HG02885 (cell line): ENCODE data around the gene NEU1.
"Not testable (repeated sequence)": the region's sequence is repeated elsewhere in the genome, so short reads cannot be mapped to it uniquely, and the experiment has no call there.

Source experiments
- ATAC-seq: cut with Tn5 transposase; IDR thresholded peaks from one replicate; pipeline ENCODE4 v1.9.1; 2021; ENCODE audit warnings: mild to moderate bottlenecking; ENCODE audit not compliant: unreplicated experiment, poor library complexity

The NEU1 gene

DNA sequence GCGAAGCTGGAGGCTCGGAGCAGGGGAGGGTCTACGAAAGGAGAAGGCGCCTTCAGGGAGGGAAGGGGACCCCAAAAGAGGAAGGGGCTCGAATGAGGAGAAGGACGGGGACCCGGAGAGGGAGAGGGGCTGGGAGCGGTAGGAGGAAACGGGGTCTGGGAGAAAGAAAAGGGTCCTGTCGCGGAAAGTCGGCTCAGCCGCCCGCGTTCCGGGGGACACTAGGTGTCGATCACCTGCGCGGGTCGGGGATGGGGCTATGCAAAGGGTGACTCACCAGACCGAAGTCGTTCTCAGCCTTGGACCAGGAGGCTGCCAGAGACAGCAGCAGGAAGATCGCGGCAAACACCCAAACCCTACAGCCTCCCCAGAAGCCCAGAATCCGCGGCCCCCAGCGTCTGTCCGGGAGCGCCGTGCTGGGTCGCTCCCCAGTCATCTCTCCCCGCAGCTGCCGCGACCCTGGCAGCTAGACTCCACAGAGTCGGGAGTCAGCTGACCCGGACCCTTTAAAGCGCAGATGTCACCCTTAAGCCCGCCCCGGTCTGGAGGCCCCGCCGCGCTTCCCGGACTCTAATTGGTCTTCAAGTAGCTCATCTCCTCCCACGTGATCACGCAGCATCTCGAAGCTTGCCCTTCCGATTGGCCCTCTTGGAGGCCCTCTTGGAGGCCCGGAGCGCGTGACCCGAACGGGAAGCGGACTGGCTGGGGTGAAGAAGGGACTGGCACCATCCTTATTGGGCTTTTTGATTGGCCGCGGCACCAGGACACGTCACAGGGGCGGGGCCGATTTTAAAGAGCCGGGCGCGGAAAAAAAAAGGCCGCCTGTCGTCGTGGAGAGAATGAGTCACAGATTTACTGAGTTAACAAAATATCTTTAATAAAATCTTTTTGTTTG, at the start of gene NEU1:
TSS of gene NEU1 (minus strand) at position 478 of the 892 bp plus-strand sequence. CDS start at position 433, 45 bp downstream.
- peak; percentile 92 for ATAC-seq

DNA sequence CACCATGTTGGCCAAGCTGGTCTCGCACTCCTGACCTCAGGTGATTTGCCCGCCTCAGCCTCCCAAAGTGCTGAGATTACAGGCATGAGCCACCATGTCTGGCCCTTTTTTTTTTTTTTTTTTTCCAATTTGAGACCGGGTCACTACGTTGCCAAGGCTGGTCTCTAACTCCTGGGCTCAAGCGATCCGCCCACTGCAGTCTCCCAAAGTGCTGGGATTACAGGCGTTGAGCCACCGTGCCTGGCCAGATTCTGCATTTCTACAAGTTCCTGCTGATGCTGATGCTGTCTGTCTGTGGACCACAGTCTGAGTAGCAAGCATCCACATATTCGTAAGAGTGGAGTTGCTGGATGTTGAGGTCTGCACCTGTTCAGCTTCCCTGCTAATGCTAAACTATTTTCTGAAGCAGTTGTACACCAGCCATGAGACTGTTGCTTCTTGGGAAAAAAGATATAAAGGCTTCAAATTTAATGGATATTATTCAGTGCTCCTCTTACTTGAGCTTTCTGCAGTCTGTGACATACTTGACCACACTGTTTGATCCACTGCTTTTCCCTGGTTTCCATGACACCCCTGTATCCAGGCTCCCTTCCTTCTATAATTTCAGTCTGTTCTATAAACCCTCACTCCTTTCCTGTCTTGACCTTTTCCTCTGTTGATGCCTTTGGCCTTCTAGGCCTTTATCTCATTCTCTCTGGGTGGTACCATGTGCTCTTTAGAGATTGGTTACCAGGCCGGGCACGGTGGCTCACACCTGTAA, 49.4 kb upstream of the NEU1 start:
- no peak for ATAC-seq

DNA sequence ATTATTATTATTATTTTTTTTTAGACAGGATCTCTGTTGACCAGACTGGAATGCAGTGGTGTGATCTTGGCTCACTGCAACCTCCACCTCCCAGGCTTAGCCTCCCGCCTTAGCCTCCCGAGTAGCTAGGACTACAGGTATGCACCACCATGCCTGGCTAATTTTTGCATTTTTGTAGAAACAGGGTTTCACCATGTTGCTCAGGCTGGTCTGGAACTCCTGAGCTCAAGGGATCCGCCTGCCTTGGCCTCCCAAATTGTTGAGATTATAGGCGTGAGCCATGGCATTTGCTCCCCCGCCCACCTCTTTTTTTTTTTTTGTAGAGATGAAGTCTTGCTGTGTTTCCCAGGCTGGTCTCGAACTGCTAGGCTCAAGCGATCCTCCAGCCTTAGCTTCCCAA, 46.7 kb upstream of the NEU1 start:
- ATAC-seq: not testable (repeated sequence)

DNA sequence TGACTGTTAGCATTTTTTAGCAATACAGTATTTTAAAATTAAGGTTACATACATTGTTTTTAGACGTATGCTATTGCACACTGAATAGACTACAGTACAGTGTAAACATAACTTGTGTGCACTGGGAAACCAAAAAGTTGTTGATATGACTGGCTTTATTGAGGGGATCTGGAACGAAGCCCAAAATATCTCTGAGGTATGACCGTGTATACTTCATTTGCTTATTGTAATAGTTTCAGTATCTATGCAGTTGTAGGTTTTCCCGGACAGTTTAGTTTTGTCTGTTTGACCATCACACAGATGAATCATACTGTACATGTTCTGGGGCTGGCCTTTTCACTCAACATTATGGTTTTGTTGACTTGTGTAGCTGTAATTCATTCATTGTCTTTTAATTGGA, 46.2 kb upstream of the NEU1 start:
- peak; percentile 69 for ATAC-seq

DNA sequence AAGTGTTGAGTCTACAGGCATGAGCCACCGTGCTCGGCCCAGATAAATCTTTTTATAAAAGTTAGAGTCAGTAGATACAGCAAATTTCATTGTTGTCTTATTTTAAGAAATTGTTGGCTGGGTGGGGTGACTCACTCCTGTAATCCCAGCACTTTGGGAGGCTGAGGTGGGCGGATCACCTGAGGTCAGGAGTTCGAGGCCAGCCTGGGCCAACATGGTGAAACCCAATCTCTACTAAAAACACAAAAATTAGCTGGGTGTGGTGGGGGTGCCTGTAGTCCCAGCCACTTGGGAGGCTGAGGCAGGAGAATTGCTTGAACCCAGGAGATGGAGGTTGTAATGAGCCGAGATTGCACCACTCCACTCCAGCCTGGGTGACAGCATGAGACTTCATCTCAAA, 45.6 kb upstream of the NEU1 start:
- not testable (repeated sequence) for ATAC-seq

DNA sequence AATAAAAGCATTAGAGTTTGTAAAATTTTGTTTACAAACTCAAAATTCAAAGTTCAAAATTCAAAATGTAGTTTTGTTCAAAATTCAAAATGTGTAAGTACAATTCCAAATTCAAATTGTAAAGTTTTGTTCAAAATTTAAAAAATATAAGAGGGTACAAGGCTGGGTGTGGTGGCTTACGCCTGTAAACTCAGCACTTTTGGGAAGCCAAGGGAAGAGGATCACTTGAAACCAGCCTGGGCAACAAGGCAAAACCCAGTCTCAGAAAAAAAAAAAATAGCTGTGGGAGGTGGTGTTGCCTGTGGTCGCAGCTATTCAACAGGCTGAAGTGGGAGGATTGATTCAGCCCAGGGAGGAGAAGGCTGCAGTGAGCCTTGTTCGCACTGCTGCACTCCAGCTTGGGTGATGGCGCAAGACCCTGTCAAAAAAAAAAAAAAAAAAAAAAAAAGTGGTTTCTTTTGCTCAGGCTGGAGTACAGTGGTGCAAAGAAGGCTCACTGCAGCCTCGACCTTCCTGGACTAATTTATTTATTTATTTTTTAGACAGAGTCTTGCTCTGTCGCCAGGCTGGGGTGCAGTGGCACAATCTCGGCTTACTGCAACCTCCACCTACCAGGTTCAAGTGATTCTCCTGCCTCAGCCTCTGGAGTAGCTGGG, 44.7 kb upstream of the NEU1 start:
- ATAC-seq: no peak

DNA sequence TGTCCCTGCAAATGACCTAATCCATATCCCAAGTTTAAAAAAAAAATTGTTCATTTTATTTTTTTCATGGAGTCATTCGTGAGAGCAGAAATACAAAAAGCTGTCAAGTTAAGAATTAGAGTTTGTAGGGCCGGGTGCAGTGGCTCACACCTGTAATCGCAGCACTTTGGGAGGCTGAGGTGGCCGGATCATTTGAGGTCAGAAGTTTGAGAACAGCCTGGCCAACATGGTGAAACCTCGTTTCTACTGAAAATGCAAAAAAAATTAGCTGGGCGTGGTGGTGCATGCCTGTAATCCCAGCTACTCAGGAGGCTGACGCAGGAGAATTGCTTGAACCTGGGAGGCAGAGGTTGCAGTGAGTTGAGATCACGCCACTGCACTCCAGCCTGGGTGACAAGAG, 44.1 kb upstream of the NEU1 start:
- not testable (repeated sequence) for ATAC-seq

DNA sequence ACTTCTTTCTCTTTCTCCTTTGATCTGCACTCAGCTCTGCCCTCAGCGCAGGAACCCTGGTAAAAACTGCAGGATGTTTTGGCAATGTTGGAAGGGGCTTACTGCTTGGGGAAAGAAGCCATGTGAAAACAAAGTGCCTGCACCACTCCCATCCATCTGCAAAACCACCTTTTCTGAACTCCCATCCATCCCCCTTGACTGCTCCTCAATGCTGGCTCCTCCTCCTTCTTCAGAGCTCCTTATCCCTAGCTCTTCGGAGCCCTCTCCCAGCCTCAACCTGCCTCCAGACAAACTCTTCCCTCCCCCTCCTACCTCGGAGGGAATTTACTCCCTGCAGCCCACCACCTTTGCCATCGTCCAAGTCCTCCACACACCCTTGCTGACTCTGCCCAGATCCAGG, 43.5 kb upstream of the NEU1 start:
- ATAC-seq: no peak

DNA sequence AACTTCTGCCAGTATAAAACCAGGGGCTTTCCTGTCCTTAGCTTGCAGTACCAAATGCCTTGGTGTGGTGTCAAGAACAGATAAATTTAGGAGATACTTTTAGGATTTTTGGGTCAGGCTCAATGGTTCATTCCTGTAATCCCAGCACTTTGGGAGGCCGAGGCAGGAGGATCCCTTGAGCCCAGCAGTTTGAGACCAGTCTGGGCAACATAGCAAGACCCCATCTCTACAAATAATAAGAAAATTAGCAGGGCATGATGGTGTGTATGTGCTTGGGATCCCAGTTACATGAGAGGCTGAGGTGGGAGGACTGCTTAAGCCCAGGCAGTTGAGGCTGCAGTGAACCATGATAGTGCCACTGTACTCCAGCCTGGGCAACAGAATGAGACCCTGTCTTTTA, 42.4 kb upstream of the NEU1 start:
- ATAC-seq: no peak

DNA sequence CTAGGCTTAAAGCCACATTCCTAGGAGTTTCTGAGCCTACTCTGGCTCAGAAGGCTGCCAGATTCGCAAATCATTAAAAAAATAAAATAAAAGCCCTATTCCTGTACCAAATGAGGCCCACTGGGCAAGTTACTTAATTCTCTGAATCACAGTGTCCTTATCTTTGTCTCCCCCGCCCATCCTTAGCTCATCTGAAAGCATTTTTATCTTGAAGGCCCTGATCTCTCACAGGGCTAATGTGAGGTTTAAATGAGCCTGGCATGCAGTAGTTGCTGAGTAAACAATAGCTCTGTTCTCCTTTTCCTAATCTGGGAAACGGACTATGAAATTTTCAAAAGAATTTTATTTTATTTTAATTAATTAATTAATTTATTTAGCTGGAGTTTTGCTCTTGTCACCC, 41.3 kb upstream of the NEU1 start:
- ATAC-seq: no peak

DNA sequence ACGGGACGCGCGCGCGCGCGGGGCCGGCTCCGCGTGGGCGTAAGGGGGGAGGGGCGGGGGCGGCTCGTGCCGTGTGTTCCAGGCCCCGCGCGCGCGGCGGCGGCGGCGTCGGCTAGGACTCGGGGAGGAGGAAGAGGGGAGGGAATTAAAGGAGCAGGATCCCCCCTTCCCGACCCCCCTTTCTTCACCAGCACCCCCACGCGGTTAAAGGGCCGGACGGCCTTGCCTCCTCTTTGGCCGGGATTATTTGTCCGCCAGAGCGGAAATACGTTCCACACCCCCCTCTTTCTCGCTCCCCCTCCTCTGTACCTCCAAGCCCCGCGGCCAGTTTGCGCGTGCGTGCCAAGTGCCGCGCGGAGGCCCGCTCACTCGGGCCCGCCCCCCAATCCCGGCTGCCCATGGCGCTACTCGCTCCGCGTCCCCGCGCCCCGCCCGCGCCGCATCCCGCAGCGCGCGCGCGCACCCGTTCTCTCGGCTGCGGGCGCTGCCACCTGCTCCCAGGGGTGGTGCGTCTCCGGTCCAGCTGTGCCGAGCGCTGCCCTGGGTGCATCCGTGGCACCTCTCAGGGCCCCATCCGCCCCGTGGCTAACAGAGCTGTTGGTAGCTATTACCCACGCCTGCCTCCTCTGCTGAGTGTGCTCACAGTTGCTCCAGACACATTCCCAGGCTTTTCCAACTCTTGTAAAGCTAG, 39.5 kb upstream of the NEU1 start, which contains the start of gene ZBTB12:
TSS of gene ZBTB12 (minus strand) at position 134 of the 691 bp plus-strand sequence. CDS start 781 bp downstream, outside the sequence.
- peak; percentile 65 for ATAC-seq

DNA sequence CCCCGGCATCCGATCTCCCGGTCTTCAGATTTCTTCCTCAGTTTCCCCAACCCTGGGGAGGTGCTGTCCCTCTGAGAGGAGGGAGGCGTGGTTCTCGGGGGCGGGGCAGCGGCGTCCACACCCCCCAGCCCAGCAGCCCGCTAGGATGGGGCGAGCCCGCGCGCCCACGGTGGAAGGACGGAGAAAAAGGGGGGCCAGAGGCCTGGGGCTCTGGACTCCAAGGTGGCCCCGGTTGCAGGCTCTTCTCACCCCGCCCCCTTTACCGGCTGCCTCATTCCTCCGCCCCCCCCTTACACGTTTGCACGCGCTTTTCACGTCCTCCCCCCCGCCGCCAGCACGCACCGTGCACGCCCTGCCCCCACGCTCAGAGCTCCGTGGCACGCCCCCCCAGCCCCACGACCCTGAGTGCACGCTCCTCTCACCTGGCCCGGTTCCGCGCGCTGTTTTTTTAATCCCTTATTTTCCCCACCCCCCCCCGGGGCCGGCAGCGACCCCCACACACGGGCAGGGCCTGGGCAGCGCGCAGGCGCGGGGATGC, 38.9 kb upstream of the NEU1 start:
- no peak for ATAC-seq

DNA sequence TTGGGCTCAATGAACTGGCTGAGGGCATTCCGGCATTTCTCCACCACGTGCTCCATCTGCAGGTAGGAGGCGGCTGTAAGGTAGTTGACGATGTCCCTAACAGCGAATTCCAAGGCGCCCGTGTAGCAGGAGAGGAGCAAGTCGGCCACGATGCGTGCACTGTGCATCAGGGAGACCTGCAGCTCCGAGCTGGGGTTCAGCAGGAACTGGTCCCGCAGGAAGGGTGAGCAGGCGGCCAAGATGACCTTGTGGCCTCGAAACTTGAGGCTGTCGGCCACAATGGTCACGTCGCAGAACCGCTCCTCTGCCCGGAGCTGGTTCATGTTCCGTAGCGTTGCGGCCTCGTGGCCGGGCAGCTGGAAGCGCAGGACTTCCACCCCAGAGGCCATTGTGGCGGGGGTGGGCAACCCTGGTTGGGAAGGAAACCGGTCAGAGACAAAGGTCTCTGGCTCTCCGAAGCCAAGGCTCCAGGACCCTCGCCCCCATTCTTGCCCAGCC, 38.3 kb upstream of the NEU1 start:
- ATAC-seq: no peak

DNA sequence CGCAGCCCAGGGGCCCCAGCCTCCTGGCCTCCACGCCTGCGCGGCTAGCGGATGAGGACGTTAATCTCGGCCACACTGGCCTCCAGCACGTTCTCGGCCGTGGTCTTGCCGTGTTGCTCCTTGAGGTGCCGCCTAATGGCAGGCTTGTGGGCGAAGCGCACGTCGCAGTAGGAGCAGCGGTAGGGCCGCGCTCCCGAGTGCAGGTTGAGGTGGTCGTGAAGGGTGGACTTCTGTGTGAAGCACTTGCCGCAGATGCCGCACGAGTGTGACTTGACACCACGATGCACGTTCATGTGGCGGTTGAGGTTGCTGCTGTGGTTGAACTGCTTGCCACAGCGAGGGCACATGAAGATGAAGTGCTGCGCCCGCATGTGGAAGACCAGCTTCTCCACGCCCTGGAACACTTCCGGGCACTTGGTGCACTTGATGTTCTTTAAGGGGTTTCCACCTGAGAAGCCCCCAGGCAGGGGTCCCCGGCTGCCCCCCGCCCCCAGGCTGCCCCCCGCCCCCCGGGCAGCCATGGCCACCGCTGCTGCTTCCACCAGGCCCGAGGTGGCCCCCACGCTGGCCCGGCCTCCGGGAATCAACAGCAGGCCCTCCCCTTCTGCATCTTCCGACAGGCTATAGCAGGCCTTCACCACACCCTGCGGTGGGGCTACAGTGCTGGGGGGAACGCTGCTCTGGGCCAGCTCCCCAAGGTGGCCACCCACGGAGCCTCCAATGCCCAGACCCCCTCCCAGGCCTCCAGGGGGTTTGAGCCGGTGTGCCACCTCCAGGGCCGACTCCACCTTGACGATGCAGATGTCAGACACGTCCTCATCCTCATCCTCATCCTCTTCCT, 37.5 kb upstream of the NEU1 start:
- no peak for ATAC-seq

DNA sequence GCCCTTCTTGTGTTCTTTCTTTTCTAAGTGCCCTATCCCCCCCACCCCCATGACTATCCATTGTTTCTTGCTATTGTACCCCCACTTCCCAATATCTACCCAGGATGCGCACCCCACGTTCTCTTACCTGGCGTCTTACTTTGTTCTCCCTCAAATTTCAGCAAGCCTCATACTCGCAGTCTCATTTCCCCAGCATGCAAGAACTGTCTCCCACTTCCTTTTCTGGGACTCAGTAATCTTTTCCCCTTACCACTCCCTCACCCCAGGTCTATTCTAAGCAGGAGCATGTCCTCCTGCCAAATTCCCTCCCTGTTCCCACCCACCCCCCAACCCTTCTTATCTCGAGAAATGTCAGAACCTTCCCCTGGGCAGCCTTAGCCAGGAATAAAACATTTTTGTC, 36.6 kb upstream of the NEU1 start:
- ATAC-seq: no peak

DNA sequence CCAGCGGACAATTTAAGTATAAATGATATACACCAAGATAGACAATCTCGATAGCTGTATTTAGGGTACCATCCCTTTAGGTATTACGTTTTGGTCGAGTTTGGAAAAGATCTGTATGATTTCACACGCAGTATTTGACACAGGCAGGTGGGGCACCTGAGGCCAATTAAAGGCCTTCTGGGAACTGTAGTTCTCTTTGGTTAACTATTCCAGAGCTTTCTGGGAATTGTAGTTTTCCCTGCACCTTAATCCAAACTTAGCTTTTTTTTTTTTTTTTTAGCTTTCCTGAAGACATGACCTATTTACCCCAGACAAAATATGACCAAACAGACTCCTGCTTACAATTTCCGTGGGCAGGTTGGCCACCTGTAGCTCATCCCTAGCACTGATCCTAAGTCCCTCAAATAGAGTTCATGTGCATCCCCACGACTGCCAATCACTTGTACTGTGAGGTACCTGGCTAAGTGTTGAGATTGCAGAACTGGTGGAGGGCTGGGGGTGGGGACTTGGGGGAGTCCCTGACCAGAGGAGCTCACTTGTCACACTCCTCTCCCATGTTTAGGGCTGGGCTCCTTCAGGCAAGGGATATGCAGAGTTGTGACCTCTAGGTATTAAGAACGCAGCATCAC, 35.9 kb upstream of the NEU1 start:
- no peak for ATAC-seq

DNA sequence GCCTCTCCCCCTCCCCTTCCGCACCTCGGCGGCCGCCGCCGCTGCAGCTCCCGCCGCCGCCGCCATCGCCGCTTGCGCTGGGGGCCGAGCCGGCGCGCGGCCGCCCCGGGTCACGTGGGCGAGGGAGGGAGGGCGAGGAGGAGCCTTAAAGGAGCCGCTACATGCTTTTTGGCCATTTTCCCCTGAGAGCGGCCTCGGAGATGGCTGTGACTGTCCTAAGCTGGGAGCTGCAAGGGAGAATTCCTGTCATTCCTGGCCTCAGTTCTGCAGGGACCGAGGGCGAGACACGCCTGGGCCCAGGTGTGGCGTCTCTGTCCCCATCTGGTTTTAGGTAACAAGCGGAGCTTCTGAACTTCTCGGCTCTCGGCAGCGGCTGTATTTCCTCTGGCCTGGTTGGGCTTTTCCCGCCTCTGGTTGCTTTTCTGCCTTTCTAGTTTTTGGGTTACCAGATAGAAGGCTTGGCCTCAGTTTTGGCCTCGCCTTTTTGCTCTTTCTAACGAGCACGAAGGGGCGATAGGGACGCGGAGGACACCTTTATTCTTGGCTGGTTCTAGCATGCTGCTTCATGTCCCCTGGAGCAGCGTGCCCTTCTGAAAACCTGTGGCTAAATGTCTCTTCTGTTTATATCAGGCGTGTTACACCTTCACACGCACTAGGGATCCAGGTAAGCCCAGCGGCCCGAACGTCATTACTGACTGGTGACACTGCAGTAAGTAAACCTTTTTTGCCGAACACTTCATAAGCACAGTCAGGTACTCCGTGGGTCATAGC, 35.2 kb upstream of the NEU1 start, which contains the start of gene EHMT2:
TSS of gene EHMT2 (minus strand) at position 87 of the 771 bp plus-strand sequence. CDS start at position 66, 21 bp downstream.
- ATAC-seq: peak; percentile 57
